ENCODE measurements around the gene CRYGS. TPM values are rescaled to one million over a fixed set of nuclear protein-coding genes. Genes with fewer than 3 reads are reported as not detected.
A peak's percentile ranks its signal among the peaks of the same experiment; 100 is the strongest.
"Not testable (repeated sequence)": the region's sequence is repeated elsewhere in the genome, so short reads cannot be mapped to it uniquely, and the experiment has no call there.

The CRYGS gene
- 1.6 TPM for total RNA-seq

GRCh38 chr3:186544281-186544680 is at the start of gene CRYGS:
CRYGS (minus strand) TSS chr3:186544380; CDS start chr3:186544326, 54 bp downstream.
- no peak for DNase-seq

GRCh38 chr3:186593862-186594261 is 49.7 kb upstream of the CRYGS start:
- no peak for DNase-seq

- DNase-seq = no peak
Observed at GRCh38 chr3:186592682-186593081, 48.5 kb upstream of the CRYGS start.

- DNase-seq = no peak
Observed at GRCh38 chr3:186590580-186591295, 46.6 kb upstream of the CRYGS start.

GRCh38 chr3:186589856-186590579 is 45.8 kb upstream of the CRYGS start:
- DNase-seq = no peak

GRCh38 chr3:186589121-186589520 is 44.9 kb upstream of the CRYGS start:
- DNase-seq = no peak

- DNase-seq = no peak
Observed at GRCh38 chr3:186588632-186589031, 44.5 kb upstream of the CRYGS start.

- no peak for DNase-seq
Observed at GRCh38 chr3:186587183-186587582, 43.0 kb upstream of the CRYGS start.

- not testable (repeated sequence) for DNase-seq
Observed at GRCh38 chr3:186586245-186586644, 42.1 kb upstream of the CRYGS start.

GRCh38 chr3:186583831-186584230 is 39.7 kb upstream of the CRYGS start:
- DNase-seq = no peak

GRCh38 chr3:186582541-186582940 is 38.4 kb upstream of the CRYGS start:
- no peak for DNase-seq

- no peak for DNase-seq
Observed at GRCh38 chr3:186580785-186581184, 36.6 kb upstream of the CRYGS start.

GRCh38 chr3:186577521-186577920 is 33.3 kb upstream of the CRYGS start:
- no peak for DNase-seq

GRCh38 chr3:186571644-186572013 is 27.4 kb upstream of the CRYGS start:
- no peak for DNase-seq

- DNase-seq = no peak
Observed at GRCh38 chr3:186570941-186571643, 26.9 kb upstream of the CRYGS start.

GRCh38 chr3:186570096-186570940 is 26.1 kb upstream of the CRYGS start, which contains the start of gene DNAJB11:
DNAJB11 (plus strand) TSS chr3:186570720; CDS start chr3:186570898, 178 bp downstream.
- peak; percentile 99 for DNase-seq

GRCh38 chr3:186569779-186570095 is 25.6 kb upstream of the CRYGS start:
- DNase-seq = no peak

- not testable (repeated sequence) for DNase-seq
Observed at GRCh38 chr3:186569361-186569760, 25.2 kb upstream of the CRYGS start.

- peak; percentile 88 for DNase-seq
Observed at GRCh38 chr3:186567072-186567921, 23.1 kb upstream of the CRYGS start, which contains the start of gene TBCCD1. TBCCD1 (minus strand) TSS chr3:186567339; CDS start chr3:186564329, 3,010 bp downstream.

GRCh38 chr3:186566772-186567071 is 22.5 kb upstream of the CRYGS start:
- no peak for DNase-seq

- no peak for DNase-seq
Observed at GRCh38 chr3:186564586-186564985, 20.4 kb upstream of the CRYGS start.
